ENCODE data around the gene ATG101. TPM values are rescaled to one million over a fixed set of nuclear protein-coding genes. Genes with fewer than 3 reads are reported as not detected.

Gene ATG101
- total RNA-seq, 1 experiment from 2014 or later: 66.9 TPM

DNA sequence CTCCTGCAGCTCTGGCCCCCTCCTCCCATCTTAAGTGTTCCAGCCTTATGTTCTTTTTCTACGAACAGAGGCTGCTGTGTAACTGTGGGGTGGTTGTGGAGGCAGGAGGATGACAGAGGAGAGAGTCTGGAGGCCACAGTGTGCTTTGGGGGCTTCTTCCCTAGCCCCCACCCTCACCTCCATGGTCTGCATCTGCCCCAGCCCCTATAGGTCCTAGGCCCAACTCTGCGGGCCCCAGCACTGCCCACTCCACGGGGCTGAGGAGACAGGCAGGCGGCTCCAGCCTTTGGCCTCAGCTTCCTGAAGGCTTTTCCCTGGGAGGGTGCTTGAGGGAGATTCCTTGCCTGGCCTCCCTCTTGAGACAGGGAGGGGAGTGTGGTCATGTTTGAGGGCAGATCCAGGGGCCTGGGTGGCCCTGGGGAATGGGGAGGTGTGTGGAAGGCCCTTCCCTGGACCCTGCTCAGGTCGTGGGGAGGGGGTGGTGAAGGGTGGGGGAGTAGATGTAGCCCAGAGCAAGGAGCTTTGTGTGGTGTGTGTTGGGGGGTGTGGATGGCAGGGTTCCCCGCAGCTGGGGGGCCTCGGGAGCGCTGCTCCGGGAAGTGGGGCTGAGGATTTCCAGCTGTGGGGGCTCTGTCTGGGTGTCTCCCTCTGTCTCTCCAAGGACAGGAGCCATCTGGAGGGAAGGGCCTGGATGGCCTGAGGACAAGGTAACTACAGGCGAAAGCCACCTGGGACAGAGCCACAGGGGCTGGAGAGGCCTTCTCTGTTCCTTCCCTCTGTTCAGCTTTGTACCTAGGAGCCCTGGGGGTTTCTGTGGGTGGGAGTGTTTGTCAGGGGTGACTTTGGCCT lies 10.8 kb downstream of the ATG101 start:
- peaks cover 3% of the 10 kb centered on the region for H3K27me3 Mint-ChIP-seq (ENCODE audit: insufficient read depth, unreplicated experiment)
- DNase-seq (ENCODE audit: unreplicated experiment): no peak
- H3K27ac Mint-ChIP-seq (ENCODE audit: low read depth, unreplicated experiment): no peak overlapping the region
- peaks cover under 1% of the 10 kb centered on the region for H3K4me1 Mint-ChIP-seq (ENCODE audit: insufficient read depth, unreplicated experiment)
- H3K36me3 Mint-ChIP-seq (ENCODE audit: insufficient read depth, unreplicated experiment): peaks cover 25% of the 10 kb centered on the region
- POLR2A ChIA-PET: interaction anchor here (0.6 to 1.0 kb wide), 2 partner anchors 11 to 55 kb away, joined by 3 read pairs; no protein-coding TSS in a partner anchor
- no TSS peak for BruUV-seq (replicated peaks)
- CTCF ChIA-PET: interaction anchor here (0.5 to 32.1 kb wide), 7 partner anchors 9 to 88 kb away, joined by 3 to 560 read pairs (median 8); no protein-coding TSS in a partner anchor
- no peak overlapping the region for H3K4me3 Mint-ChIP-seq (ENCODE audit: unreplicated experiment)
- TF ChIP-seq, protein P1, sequence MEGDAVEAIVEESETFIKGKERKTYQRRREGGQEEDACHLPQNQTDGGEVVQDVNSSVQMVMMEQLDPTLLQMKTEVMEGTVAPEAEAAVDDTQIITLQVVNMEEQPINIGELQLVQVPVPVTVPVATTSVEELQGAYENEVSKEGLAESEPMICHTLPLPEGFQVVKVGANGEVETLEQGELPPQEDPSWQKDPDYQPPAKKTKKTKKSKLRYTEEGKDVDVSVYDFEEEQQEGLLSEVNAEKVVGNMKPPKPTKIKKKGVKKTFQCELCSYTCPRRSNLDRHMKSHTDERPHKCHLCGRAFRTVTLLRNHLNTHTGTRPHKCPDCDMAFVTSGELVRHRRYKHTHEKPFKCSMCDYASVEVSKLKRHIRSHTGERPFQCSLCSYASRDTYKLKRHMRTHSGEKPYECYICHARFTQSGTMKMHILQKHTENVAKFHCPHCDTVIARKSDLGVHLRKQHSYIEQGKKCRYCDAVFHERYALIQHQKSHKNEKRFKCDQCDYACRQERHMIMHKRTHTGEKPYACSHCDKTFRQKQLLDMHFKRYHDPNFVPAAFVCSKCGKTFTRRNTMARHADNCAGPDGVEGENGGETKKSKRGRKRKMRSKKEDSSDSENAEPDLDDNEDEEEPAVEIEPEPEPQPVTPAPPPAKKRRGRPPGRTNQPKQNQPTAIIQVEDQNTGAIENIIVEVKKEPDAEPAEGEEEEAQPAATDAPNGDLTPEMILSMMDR (IDR thresholded peaks at IDR 0.05; ENCODE audit: unreplicated experiment): no peak
- no peaks in the 10 kb centered on the region for H3K9me3 Mint-ChIP-seq (ENCODE audit: unreplicated experiment)
- intact Hi-C loops (cut with micrococcal nuclease): no loop called here

DNA sequence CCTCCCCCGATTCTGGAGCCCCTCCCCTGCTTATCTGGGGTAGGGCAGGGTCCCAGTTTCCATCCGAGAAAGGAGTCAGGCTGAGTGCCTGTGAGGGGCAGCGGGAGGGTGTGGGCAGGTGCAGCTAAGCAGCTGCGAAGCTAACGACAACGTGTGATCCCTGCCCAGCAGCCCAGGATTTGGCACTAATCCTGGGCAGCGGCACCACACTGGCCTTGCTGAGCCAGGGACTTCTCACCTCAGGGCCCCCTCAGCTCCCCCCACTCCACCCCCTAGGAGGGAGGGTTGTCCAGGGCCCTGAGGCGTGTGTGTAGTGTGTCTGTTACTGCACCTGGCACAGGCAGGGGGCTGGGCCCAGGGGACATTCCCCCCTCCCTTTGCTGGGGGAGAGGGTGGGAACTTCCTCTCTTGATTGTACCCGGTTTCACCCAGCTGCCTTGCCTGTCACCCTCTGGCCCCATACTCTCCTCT lies 11.5 kb downstream of the ATG101 start:
- no TSS peak for BruUV-seq (replicated peaks)
- TF ChIP-seq, protein P1 (IDR thresholded peaks at IDR 0.05; ENCODE audit: unreplicated experiment): no peak
- Mint-ChIP-seq H3K27me3 (ENCODE audit: insufficient read depth, unreplicated experiment) (peaks cover 10% of the 10 kb centered on the region), H3K27ac (ENCODE audit: low read depth, unreplicated experiment) (no peak overlapping the region), H3K4me1 (ENCODE audit: insufficient read depth, unreplicated experiment) (peaks cover 7% of the 10 kb centered on the region), H3K9me3 (ENCODE audit: unreplicated experiment) (no peaks in the 10 kb centered on the region), H3K36me3 (ENCODE audit: insufficient read depth, unreplicated experiment) (peaks cover 18% of the 10 kb centered on the region), H3K4me3 (ENCODE audit: unreplicated experiment) (no peak overlapping the region)
- POLR2A ChIA-PET: interaction anchor here (0.6 to 1.0 kb wide), 2 partner anchors 10 to 56 kb away, joined by 3 read pairs; no protein-coding TSS in a partner anchor
- DNase-seq (ENCODE audit: unreplicated experiment): no peak
- intact Hi-C loops (cut with micrococcal nuclease): no loop called here
- CTCF ChIA-PET: interaction anchor here (0.5 to 32.1 kb wide), 9 partner anchors 9 to 799 kb away, joined by 3 to 560 read pairs (median 4); no protein-coding TSS in a partner anchor

DNA sequence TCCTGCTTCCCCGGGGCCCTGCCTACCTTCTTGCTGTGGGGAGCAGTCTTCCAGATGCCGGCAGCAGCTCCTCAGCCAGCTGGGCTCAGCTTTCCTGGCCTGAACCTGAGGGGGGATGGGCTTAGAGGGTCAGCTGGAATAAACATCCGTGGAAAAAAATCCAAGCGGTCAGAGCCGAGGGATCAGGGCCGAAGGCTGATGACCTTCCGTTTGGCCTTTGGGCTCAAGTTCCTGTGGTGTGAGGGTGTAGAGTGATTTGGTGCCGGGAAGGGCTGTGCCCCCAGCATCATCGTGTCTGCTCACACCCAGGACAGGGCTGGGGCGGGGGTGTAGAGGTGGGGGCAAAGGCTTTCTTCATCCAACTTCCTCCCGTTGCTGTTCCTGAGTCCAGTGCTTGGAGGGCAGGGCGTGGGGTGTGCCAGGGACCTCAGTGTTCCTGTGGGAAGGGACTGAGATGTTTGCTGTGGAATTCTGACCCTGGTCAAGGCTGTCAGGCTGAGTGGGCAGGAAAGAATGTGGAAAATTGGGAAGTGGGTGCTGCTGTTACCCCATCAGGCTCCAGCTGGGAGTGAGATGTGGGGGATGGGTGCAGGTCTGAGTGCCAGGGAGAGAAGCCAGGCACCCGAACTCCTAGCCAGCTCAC lies 12.4 kb downstream of the ATG101 start:
- no TSS peak for BruUV-seq (replicated peaks)
- H3K4me1 Mint-ChIP-seq (ENCODE audit: insufficient read depth, unreplicated experiment): peaks cover 14% of the 10 kb centered on the region

More for the DNA sequence above, 12.4 kb downstream of the ATG101 start:
- H3K9me3 Mint-ChIP-seq (ENCODE audit: unreplicated experiment): no peaks in the 10 kb centered on the region
- intact Hi-C loops (cut with micrococcal nuclease): no loop called here
- CTCF ChIA-PET: interaction anchor here (0.6 to 32.1 kb wide), 21 partner anchors 9 to 798 kb away, joined by 3 to 560 read pairs (median 4); partner anchors contain the start of gene ATG101
- POLR2A ChIA-PET: interaction anchor here (0.8 to 1.4 kb wide), 3 partner anchors 9 to 60 kb away, joined by 3 to 6 read pairs (median 4); no protein-coding TSS in a partner anchor
- DNase-seq (ENCODE audit: unreplicated experiment): no peak
- TF ChIP-seq, protein P1 (IDR thresholded peaks at IDR 0.05; ENCODE audit: unreplicated experiment): no peak
- peaks cover 18% of the 10 kb centered on the region for H3K27me3 Mint-ChIP-seq (ENCODE audit: insufficient read depth, unreplicated experiment)
- no peak overlapping the region for H3K27ac Mint-ChIP-seq (ENCODE audit: low read depth, unreplicated experiment)
- no peak overlapping the region for H3K4me3 Mint-ChIP-seq (ENCODE audit: unreplicated experiment)
- peaks cover 11% of the 10 kb centered on the region for H3K36me3 Mint-ChIP-seq (ENCODE audit: insufficient read depth, unreplicated experiment)
